Measurements from ENCODE around the gene DESI2.
"Not testable (repeated sequence)": the region's sequence is repeated elsewhere in the genome, so short reads cannot be mapped to it uniquely, and the experiment has no call there.

The DESI2 gene

GRCh38 chr1:244655186-244655585, 2.3 kb downstream of the DESI2 start:
- DNase-seq: no peak

- no peak for DNase-seq
Observed at GRCh38 chr1:244657421-244657820, 4.5 kb downstream of the DESI2 start.

- DNase-seq: no peak
Observed at GRCh38 chr1:244659694-244660093, 6.8 kb downstream of the DESI2 start.

GRCh38 chr1:244660595-244660994, 7.7 kb downstream of the DESI2 start:
- no peak for DNase-seq

GRCh38 chr1:244661569-244662312, 8.8 kb downstream of the DESI2 start:
- DNase-seq: not testable (repeated sequence)

- DNase-seq: no peak
Observed at GRCh38 chr1:244662599-244662998, 9.7 kb downstream of the DESI2 start.

- DNase-seq: no peak
Observed at GRCh38 chr1:244664353-244664752, 11.4 kb downstream of the DESI2 start.

- no peak for DNase-seq
Observed at GRCh38 chr1:244665771-244666217, 12.9 kb downstream of the DESI2 start.

GRCh38 chr1:244666672-244667418, 13.9 kb downstream of the DESI2 start:
- DNase-seq: not testable (repeated sequence)

- DNase-seq: no peak
Observed at GRCh38 chr1:244667797-244668196, 14.9 kb downstream of the DESI2 start.

GRCh38 chr1:244672946-244673682, 20.2 kb downstream of the DESI2 start:
- no peak for DNase-seq

GRCh38 chr1:244674446-244674845, 21.5 kb downstream of the DESI2 start:
- DNase-seq: no peak

GRCh38 chr1:244675167-244675566, 22.2 kb downstream of the DESI2 start:
- no peak for DNase-seq

GRCh38 chr1:244678697-244679096, 25.8 kb downstream of the DESI2 start:
- DNase-seq: no peak

- no peak for DNase-seq
Observed at GRCh38 chr1:244680667-244681066, 27.7 kb downstream of the DESI2 start.

GRCh38 chr1:244682087-244682486, 29.2 kb downstream of the DESI2 start:
- DNase-seq: not testable (repeated sequence)

GRCh38 chr1:244695937-244696336, 43.0 kb downstream of the DESI2 start:
- no peak for DNase-seq

- no peak for DNase-seq
Observed at GRCh38 chr1:244699741-244700140, 46.8 kb downstream of the DESI2 start.

GRCh38 chr1:244700808-244701207, 47.9 kb downstream of the DESI2 start:
- no peak for DNase-seq

- DNase-seq: no peak
Observed at GRCh38 chr1:244702620-244703019, 49.7 kb downstream of the DESI2 start.

- DNase-seq: no peak
Observed at GRCh38 chr1:244704107-244704506, 51.2 kb downstream of the DESI2 start.

GRCh38 chr1:244705261-244706234, 52.6 kb downstream of the DESI2 start:
- no peak for DNase-seq

Measured in activated naive CD4-positive, alpha-beta T cell (primary cell).